HL-60/S4 (cell line): ENCODE results near the gene ARHGAP31.
"Not testable (repeated sequence)": the region's sequence is repeated elsewhere in the genome, so short reads cannot be mapped to it uniquely, and the experiment has no call there.

Experiments
- in situ Hi-C: fragments of 300-500 bp; cut with MboI; formaldehyde crosslinking; loops from 2 replicates; pipeline ENCODE4 v1.14.3; 2022; ENCODE audit warnings: low sequenced_read_pairs

The ARHGAP31 gene

GRCh38 chr3:119343719-119344118, 49.5 kb downstream of the ARHGAP31 start:
- in situ Hi-C loops, result no loop called here

- in situ Hi-C loops, result no loop called here
Measured at GRCh38 chr3:119346076-119346496, 51.9 kb downstream of the ARHGAP31 start.

GRCh38 chr3:119347036-119347435, 52.9 kb downstream of the ARHGAP31 start:
- in situ Hi-C loops, result no loop called here

- in situ Hi-C loops, result no loop called here
Measured at GRCh38 chr3:119349354-119350041, 55.3 kb downstream of the ARHGAP31 start.

- in situ Hi-C loops, result no loop called here
Measured at GRCh38 chr3:119350114-119350513, 55.9 kb downstream of the ARHGAP31 start.

GRCh38 chr3:119351581-119351980, 57.4 kb downstream of the ARHGAP31 start:
- in situ Hi-C loops, result no loop called here

GRCh38 chr3:119352034-119352609, 57.9 kb downstream of the ARHGAP31 start:
- in situ Hi-C loops, result no loop called here

GRCh38 chr3:119352863-119353527, 58.8 kb downstream of the ARHGAP31 start:
- in situ Hi-C loops, result no loop called here

GRCh38 chr3:119355608-119356007, 61.4 kb downstream of the ARHGAP31 start:
- in situ Hi-C loops, result not testable (repeated sequence)

- in situ Hi-C loops, result no loop called here
Measured at GRCh38 chr3:119356646-119357045, 62.5 kb downstream of the ARHGAP31 start.

GRCh38 chr3:119357190-119357589, 63.0 kb downstream of the ARHGAP31 start:
- in situ Hi-C loops, result no loop called here

- in situ Hi-C loops, result no loop called here
Measured at GRCh38 chr3:119359476-119360326, 65.5 kb downstream of the ARHGAP31 start.

GRCh38 chr3:119360736-119361462, 66.7 kb downstream of the ARHGAP31 start:
- in situ Hi-C loops, result no loop called here

- in situ Hi-C loops, result no loop called here
Measured at GRCh38 chr3:119362010-119362409, 67.8 kb downstream of the ARHGAP31 start.

GRCh38 chr3:119362940-119363725, 69.0 kb downstream of the ARHGAP31 start:
- in situ Hi-C loops, result no loop called here

GRCh38 chr3:119364401-119364800, 70.2 kb downstream of the ARHGAP31 start:
- in situ Hi-C loops, result no loop called here

GRCh38 chr3:119365418-119365817, 71.2 kb downstream of the ARHGAP31 start:
- in situ Hi-C loops, result no loop called here

- in situ Hi-C loops, result no loop called here
Measured at GRCh38 chr3:119367000-119367399, 72.8 kb downstream of the ARHGAP31 start.

GRCh38 chr3:119368298-119368697, 74.1 kb downstream of the ARHGAP31 start:
- in situ Hi-C loops, result no loop called here

GRCh38 chr3:119371786-119372185, 77.6 kb downstream of the ARHGAP31 start:
- in situ Hi-C loops, result not testable (repeated sequence)
